Measurements from ENCODE around the gene HVCN1. TPM values are rescaled to one million over a fixed set of nuclear protein-coding genes. Genes with fewer than 3 reads are reported as not detected.

HVCN1 gene
- total RNA-seq, 2 donors from 2014 or later = 1.5 to 2.1 TPM

DNA sequence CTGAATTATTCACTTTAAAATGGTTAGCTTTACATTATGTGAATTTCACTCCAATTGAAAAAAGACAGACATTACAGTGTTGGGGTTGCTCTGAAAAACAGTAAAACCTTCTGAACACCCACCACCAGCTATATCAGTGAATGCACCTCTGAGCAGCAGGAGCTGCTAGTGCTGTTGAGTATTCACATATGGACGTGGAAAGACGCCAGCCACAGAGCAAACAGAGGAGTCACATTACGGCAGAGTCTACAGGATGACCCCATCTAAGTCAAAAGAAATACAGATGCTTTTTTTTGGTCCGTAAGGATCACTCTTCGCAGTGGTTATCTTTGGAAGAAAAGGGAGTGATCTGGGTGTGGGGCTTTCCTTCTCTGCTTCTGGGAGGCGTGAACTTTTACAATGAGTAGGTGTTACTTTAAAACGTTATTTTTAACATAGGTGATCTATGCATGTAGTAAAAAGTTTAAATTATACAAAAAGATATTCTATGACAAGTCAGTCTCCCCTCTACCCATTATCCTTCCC is 4.5 kb downstream of the HVCN1 start:
- Histone ChIP-seq H3K27me3 (no peaks in the 10 kb centered on the region), H3K36me3 (no peaks in the 10 kb centered on the region), H3K4me1 (peaks cover 4% of the 10 kb centered on the region), H3K4me3 (no peak overlapping the region), H3K9me3 (no peaks in the 10 kb centered on the region), H3K9ac (ENCODE audit: low read depth in 2 of 2, low read length in 2 of 2) (no peak overlapping the region), H3K27ac (no peak overlapping the region)
- no peak for DNase-seq
- TF ChIP-seq CTCF (IDR thresholded peaks at IDR 0.05) = no peak
- intact Hi-C loops (cut with DNase I) = no loop called here

DNA sequence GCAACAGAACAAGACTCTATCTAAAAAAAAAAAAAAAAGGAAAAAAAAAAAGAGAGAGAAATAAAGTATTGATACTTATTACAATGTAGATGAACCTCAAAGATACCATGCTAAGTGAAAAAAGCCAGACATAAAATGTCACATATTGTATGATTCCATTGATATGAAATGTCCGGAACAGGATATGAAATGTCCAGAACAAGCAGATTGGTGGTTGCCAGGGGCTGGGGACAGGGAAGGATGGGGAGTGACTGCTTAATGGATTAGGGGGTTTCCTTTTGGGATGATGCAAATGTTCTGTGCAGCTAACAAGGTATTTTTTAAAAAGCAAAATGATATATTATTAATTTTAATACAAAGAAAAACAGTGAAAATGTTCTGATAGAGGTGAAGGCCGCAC is 5.0 kb downstream of the HVCN1 start:
- peaks cover 4% of the 10 kb centered on the region for H3K4me1 ChIP-seq
- no peaks in the 10 kb centered on the region for H3K9me3 ChIP-seq
- H3K4me3 ChIP-seq = no peak overlapping the region
- H3K36me3 ChIP-seq = no peaks in the 10 kb centered on the region
- H3K27me3 ChIP-seq = no peaks in the 10 kb centered on the region
- no peak overlapping the region for H3K27ac ChIP-seq
- no peak for DNase-seq
- TF ChIP-seq CTCF (IDR thresholded peaks at IDR 0.05) = no peak
- no peak overlapping the region for H3K9ac ChIP-seq (ENCODE audit: low read depth in 2 of 2, low read length in 2 of 2)
- intact Hi-C loops (cut with DNase I) = no loop called here

DNA sequence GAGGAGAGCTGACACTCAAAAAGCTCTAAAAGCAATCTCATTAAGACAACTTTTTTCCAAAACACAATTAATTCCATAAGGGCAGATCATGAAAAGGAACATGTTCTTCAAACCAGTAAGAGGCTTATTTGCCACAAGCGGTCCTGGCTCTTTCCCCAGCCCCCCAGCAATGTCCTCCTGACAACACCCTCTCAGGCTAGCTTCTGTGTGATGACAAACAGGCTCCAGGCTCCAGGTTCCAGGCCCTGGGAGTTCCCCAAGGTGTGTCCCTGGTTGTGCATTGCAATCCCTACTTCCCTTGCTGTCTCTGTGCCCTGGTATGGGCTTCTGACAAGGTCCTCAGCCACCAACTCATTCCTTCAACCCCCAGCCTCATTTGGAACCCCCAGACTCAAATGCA is 8.9 kb downstream of the HVCN1 start:
- no peaks in the 10 kb centered on the region for H3K9me3 ChIP-seq
- H3K27ac ChIP-seq = no peak overlapping the region
- H3K4me3 ChIP-seq = no peak overlapping the region
- H3K9ac ChIP-seq (ENCODE audit: low read depth in 2 of 2, low read length in 2 of 2) = no peak overlapping the region
- no peaks in the 10 kb centered on the region for H3K27me3 ChIP-seq
- no peak for DNase-seq
- H3K4me1 ChIP-seq = no peaks in the 10 kb centered on the region
- no peaks in the 10 kb centered on the region for H3K36me3 ChIP-seq
- no peak for TF ChIP-seq CTCF (IDR thresholded peaks at IDR 0.05)
- intact Hi-C loops (cut with DNase I) = no loop called here

GRCh38 chr12:110679201-110679600 is 9.7 kb downstream of the HVCN1 start:
- intact Hi-C loops (cut with DNase I) = no loop called here
- Histone ChIP-seq H3K36me3 (no peaks in the 10 kb centered on the region), H3K4me1 (no peaks in the 10 kb centered on the region), H3K4me3 (no peak overlapping the region), H3K27me3 (no peaks in the 10 kb centered on the region), H3K9ac (ENCODE audit: low read depth in 2 of 2, low read length in 2 of 2) (no peak overlapping the region), H3K27ac (no peak overlapping the region), H3K9me3 (no peaks in the 10 kb centered on the region)
- DNase-seq = no peak
- no peak for TF ChIP-seq CTCF (IDR thresholded peaks at IDR 0.05)

DNA sequence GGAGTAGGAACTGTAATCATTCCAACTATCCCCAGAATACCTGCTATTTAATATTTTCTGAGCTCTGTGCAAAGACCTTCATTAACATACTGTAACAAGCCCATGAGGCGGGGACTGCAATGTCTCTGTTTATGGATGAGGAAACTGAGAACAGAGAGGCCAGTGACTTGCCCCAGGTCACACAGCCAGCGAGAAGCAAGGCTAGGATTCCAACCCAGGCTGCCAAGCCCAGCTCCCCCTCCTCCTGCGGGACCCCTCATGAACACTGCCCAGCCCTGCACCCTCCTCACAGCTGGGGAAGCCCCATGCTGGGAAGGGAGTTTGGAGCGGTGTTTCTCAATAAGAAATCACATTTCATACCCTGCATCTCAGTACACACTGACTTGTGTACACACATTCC is 10.9 kb downstream of the HVCN1 start:
- Histone ChIP-seq H3K4me3 (no peak overlapping the region), H3K9me3 (no peaks in the 10 kb centered on the region), H3K4me1 (no peaks in the 10 kb centered on the region), H3K36me3 (no peaks in the 10 kb centered on the region), H3K9ac (ENCODE audit: low read depth in 2 of 2, low read length in 2 of 2) (no peak overlapping the region), H3K27ac (no peak overlapping the region), H3K27me3 (no peaks in the 10 kb centered on the region)
- no peak for DNase-seq
- intact Hi-C loops (cut with DNase I) = no loop called here
- no peak for TF ChIP-seq CTCF (IDR thresholded peaks at IDR 0.05)

Measured in colonic mucosa (tissue), 4 donors.